ENCODE measurements around the gene TRABD2B.

Gene TRABD2B

DNA sequence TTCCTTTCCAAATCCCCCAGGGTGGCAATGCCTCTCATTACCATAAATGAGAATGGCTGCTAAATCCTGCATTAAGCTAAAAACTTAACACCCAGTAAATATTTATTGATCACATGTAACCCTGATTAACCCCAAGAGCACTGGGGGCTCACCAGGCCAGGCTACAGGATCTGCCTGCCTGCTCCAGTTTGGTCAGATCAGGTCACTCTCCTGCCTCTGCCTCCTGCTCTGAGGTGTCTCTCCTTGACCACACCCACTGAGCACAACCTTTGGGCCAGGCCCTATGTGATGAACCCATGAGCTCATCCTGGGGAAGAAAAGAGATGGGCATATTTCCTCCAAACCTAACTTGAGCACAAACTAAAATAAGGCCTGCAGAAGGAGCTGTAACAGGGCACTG lies 93.5 kb downstream of the TRABD2B start:
- no peak for DNase-seq

GRCh38 chr1:47901001-47901575 lies 96.1 kb downstream of the TRABD2B start:
- DNase-seq: no peak

GRCh38 chr1:47898133-47898845 lies 98.9 kb downstream of the TRABD2B start:
- DNase-seq: no peak

DNA sequence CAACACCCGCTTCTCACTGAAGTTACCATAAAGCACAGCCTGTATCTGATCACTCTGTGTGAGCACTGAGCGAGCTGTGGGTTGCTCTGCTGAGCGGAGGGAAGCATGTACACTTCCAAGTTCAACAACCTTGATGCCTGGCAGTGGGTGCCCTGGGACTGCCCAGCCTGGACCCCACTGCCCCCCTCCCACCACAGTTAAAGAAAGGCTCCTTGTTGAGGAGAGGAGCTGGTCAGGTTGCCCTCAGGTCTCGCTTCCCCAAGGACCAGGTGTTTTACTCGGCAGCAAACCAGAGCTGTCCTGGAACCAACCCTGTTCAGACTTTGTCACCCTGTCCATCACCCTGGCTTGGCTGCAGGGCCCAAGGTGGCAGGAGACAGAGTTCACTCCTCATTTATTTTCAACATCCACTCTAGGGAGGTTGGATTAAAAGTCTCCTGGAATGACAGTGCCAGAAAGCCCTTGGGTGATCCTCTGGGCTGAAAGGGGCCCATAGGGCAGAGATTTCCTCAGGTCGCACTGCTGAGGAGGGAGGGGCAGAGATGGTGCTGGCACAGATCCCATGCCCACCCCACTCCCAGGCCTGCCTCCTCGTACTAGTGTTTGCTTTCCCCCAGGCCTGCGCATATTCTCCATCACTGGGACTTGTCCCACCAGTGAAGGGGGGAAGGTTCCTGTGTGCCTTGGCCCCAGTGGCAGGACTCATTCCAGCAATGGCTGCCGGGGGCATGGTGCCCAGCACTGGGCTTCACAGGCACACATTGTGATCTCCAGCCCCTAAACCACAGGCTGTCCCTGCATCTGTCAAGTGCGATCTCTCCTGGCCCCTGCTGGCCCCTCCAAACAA lies 101.7 kb downstream of the TRABD2B start:
- DNase-seq: no peak

- no peak for DNase-seq
These were observed 102.5 kb downstream of the TRABD2B start for GRCh38 chr1:47894410-47895278.

DNA sequence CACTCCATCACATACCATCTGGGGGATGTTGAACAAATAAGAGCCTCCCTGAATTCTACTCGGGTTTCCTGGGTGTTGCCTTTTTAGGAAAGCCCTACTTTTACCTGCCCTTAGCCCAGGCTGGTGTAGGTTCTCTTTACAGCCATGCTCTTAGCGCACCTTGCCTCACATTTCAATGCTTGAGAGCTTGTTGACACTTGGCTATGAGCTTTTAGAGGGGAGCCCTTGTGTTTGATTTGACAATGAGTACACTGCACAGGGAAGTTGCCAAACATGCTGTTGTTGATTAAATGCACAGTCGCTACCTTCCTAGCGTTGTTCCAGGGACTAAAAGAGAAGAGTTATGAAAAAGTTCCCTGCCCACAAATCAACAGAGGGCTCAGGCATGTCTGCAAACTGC lies 103.8 kb downstream of the TRABD2B start:
- DNase-seq: no peak

DNA sequence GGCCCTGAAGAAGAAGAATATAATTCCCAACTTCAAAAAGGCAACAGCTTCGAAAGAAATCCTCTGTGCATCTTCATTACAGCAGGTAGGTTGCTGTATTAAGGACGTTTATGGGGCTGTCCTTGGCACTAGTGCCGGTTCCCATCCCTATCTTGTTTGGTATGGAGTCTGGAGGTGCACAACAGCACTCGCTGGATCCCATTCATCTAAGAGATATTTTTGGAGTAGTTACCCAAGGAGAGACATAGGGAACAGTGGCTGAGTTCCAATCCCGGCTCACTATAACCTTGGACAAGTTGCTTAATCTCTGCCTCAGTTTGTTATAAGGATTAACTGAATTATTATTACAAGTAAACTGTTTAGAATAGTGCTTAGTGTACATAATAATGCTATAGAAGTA lies 106.4 kb downstream of the TRABD2B start:
- DNase-seq: no peak

DNA sequence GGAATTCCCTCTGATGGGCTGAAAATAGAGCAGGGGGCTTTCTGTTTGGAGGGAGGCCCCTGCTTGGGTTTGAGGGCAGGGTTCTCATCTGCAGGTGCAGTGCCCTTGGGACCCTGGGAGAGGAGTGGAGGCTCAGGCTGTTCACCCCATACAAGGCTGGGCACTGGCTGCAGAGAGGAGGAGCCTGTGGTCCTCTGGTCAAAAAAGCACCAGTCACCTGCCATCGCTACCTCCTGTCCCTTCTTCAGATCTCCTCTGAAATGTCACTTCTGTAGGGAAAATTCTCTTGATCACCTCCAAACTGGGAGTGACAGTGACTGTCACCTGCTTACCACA lies 108.9 kb downstream of the TRABD2B start:
- DNase-seq: no peak

DNA sequence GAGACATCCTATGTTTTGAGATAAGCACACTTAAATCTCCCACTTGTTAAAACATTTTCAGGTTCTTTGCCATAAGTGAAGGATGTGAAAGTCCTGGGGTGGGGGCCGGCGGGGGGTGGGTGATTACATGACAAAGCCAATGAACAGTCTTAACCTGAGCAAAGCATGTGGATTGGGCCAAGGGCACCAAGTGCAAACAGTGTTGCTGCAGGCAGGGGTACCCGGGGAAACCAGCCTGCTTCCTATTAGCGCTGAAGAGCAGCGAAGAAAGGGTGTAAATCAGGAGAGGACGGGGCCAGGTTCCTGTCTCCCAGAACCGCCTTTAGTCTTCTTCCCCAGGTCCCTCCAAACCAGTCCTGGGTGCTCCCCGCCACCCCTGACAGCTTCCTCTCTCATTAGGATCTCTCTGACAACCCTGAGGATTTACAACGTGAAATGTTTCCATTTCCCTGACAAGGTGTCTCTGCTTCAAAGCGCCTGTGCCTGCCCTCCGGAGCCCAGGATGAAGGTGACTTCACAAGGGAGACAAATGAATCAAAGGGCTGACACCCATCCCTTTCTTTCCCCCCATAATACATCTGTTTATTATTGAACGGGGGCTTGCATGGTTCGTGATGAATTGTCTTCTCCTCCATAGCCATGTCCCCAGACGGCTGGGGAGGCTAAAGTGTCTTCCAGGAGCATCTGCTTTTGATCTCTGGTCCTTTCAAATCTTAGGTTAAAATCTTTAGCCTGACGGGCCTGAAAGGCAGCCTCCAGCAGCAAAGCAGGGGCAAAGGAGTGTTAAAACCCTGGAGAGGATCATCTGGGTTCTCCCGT lies 109.5 kb downstream of the TRABD2B start:
- DNase-seq: no peak

- no peak for DNase-seq
These were observed 110.1 kb downstream of the TRABD2B start for GRCh38 chr1:47887060-47887459.

DNA sequence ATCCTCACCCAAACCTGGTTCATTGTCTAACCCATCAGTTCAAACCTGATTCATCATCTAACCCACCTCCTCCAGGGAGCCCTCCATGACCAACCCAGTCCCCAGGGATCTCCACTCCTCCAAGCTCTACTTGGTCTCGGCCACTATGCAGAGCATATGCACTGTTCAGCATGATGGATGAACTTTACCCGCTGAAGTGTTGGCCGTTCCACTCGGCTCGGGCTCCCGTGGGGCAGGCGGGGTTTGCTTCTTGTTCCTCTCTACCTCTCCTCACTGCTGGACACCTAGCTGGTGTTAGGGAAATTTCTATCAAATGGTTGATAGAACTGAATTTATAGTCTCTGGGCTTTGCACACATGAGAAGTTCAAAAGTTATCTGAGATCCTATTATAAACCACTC lies 111.0 kb downstream of the TRABD2B start:
- no peak for DNase-seq

- DNase-seq: no peak
These were observed 111.9 kb downstream of the TRABD2B start for GRCh38 chr1:47885062-47885830.

DNA sequence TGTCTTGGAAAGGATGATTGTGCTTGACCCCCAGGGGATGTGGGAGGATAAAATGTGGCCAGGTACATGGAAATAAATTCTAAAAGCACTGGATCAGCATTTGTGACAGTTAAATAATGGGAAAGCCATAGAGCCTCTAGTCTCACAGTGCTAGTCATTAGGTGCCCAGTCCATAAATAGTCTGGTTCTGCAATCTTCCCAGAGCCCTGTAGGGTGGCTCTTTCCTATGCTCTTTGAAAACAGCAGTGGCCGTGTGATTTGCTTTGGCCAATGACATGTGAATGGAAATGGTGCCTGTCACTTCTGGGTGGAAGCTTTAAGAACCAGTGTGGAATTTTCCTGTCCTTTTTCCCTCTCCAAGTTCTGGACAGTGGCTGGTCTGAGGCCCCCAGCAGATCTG lies 113.2 kb downstream of the TRABD2B start:
- DNase-seq: no peak

DNA sequence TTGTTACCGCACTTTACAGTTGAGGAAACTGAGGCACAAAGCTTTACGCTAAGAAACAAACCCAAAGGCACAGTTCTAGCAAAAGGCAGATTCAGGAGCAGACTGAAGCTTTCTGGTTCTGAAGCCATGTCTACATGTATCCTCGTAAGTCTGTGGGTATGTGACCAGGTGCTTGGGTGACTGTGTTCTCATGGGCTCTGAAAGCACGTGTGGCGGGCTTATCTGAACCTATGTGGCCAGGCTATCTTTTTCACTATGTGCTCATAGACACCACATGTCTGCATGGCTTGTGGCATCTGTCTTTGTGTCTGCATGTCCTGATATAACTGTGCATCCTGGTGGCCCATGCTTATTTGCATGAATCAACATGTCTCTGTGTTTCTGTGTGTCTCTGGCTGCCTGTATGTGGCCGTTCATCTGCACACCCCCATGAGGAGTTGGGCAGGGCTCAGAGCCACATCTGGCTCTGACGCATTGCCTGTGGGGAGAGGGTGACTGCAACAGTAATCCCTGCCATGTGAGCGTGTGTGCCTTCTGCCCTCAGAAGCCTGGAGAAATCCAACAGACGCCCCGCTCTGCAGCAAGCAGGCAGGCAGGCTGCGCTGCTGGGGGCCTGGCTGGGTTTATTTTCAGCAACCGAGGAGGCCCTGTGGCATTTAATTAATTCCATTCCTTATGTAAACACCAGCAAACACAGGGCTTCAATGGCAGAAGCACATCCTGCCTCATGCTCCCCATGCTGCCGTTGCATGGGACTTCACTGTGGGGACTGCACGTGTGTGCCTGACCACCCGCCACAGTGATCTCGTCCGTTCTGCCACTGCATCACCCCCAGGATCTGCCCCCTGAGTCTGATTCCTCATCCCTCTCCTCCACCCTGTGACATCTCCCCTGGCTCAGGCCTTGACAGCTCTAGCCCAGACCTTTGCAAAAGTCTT lies 115.4 kb downstream of the TRABD2B start:
- no peak for DNase-seq

GRCh38 chr1:47876587-47876963 lies 120.6 kb downstream of the TRABD2B start:
- DNase-seq: no peak

DNA sequence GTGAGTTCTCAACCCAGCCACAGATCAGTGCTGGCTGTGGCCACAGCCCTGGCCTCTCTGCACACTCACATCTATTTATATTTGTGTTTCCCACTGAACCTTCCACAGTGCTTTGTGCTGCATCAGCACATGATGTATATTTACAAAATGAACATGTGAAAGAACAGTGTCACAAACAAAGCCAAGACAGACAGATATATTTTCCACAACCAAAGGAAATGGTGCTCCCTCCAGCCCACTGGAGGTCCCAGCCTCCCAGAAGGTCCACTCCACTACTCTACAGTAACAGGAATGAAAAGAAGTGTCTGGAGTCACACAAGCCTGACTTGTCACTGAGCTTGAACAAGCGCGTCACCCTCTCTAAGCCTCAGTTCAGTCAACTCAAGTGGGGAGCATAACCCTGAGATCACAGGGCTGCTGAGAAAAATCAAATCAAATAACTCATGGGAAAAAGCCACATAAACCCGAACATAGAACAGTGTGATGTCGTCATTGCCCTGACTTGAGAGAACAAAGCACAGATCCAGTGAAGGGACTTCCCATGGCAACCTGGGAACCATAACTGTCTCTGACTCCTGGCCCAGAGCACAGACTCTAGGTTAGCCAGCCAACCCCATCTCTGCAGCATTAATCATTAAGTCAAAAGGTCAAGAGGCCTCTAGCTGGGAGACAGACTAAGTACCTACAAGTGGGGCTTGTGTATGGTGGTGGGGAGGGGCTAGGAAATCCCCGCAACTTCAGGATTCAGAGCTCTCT lies 121.2 kb downstream of the TRABD2B start:
- no peak for DNase-seq

- no peak for DNase-seq
These were observed 122.1 kb downstream of the TRABD2B start for GRCh38 chr1:47875036-47875435.

DNA sequence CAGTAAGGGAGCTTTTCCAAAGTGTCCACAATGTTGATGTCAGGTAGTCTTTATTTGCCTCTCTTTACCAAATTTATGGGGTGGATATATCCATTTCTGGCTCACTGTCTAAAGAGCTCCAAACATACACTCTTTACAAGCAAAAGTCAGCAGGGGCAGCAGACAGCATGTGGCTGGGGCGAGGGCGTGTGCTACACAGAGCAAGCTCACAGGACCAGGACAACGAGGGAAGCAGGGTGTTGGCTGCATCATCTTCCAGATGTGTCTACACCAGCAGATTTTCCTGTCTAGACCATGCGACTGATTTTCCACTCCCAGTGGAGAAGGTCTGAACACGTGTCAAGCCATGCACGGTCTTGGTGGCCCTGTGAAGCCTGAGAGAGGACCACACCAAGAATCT lies 123.8 kb downstream of the TRABD2B start:
- no peak for DNase-seq

GRCh38 chr1:47872886-47873285 lies 124.3 kb downstream of the TRABD2B start:
- DNase-seq: no peak

Measured in CD4-positive, alpha-beta T cell treated with Interleukin-12 subunit alpha and Interleukin-12 subunit beta, for 1 hour (primary cell).